Testis (tissue), 3 donors: Measurements from ENCODE around the gene KCTD13. TPM values are rescaled to one million over a fixed set of nuclear protein-coding genes. Genes with fewer than 3 reads are reported as not detected.
A peak's percentile ranks its signal among the peaks of the same experiment; 100 is the strongest.

Experiments
- DNase-seq: peaks from one replicate; pipeline ENCODE4 v3.0.0-alpha.2; 2019
- H3K27ac ChIP-seq, 2 donors: fragments of 200-600 bp; sonication (generic); one replicate each; pipeline ENCODE4 v1.5.1; 2019
- H3K27me3 ChIP-seq: fragments of 200-600 bp; sonication (generic); one replicate; pipeline ENCODE4 v1.5.1; 2019
- H3K36me3 ChIP-seq: fragments of 200-600 bp; sonication (generic); one replicate; pipeline ENCODE4 v1.5.1; 2017; ENCODE audit warnings: low read depth; ENCODE audit errors: missing control alignments
- H3K4me1 ChIP-seq: fragments of 200-600 bp; sonication (generic); one replicate; pipeline ENCODE4 v1.5.1; 2019
- H3K4me3 ChIP-seq, 2 donors: fragments of 200-600 bp; sonication (generic); one replicate each; pipeline ENCODE4 v1.5.1; 2017 to 2019
- H3K9me3 ChIP-seq: fragments of 200-600 bp; sonication (generic); one replicate; pipeline ENCODE4 v1.5.1; 2017
- CTCF ChIP-seq, 3 experiments: fragments of 450-650 bp in 2 of 3; fragments of 200-600 bp in 1 of 3; sonication (generic) in 1 of 3; IDR thresholded peaks; one replicate each; pipeline ENCODE4 v1.5.1; 2016 to 2019; ENCODE audit warnings: antibody characterized with exemption in 3 of 3, mild to moderate bottlenecking in 2 of 3, moderate library complexity in 1 of 3
- POLR2A ChIP-seq: fragments of 450-650 bp; IDR thresholded peaks from one replicate; pipeline ENCODE4 v1.6.1; 2017; ENCODE audit warnings: antibody characterized with exemption, mild to moderate bottlenecking, moderate library complexity
- whole genome bisulfite sequencing, 2 donors: methylation state at CpG; one replicate each; pipeline ENCODE4 v1.1.5; 2018; 5-methylcytosine and 5-hydroxymethylcytosine counted together
- intact Hi-C: fragments of 100-400 bp; cut with DNase I; formaldehyde crosslinking; loops from one replicate; pipeline ENCODE4 v1.15.1; 2023; ENCODE audit warnings: low total_unique reads
- polyA plus RNA-seq: library from polyadenylated mRNA; stranded (reverse); fragments of 350-450 nt; fragmentation: Illumina TruSeq; extraction: RNeasy Lipid Tissue Mini Kit (QIAGEN cat#74804); gene quantifications from one replicate; pipeline ENCODE4 v1.2.3, GENCODE V29; 2014; ENCODE audit warnings: low read depth, low replicate concordance; ENCODE audit not compliant: insufficient read depth
- total RNA-seq, 2 donors: library from RNA; depleted of rRNA; stranded (reverse); fragments of >200 nt; gene quantifications; one replicate each; pipeline ENCODE4 v1.2.3, GENCODE V29; 2016

The KCTD13 gene
- total and polyA plus RNA-seq, 3 donors from 2014 or later, result 126 to 241 (median 202) TPM

GRCh38 chr16:29877266-29877961 is 48.6 kb downstream of the KCTD13 start:
- Histone ChIP-seq H3K4me1 (no peaks in the 10 kb centered on the region), H3K36me3 (no peaks in the 10 kb centered on the region), H3K4me3 (peak overlapping the region in 1 of 2 donors; percentile 44), H3K27me3 (no peaks in the 10 kb centered on the region), H3K9me3 (no peaks in the 10 kb centered on the region), H3K27ac (no peak overlapping the region)
- TF ChIP-seq CTCF (IDR thresholded peaks at IDR 0.05) (no peak), POLR2A (no peak)
- intact Hi-C loops, result no loop called here
- peak; percentile 66 for DNase-seq
- 21 to 27% methylated on average over 13 to 28 of the region's 28 CpGs for WGBS, 2 donors

GRCh38 chr16:29876594-29877249 is 49.3 kb downstream of the KCTD13 start:
- intact Hi-C loops, result no loop called here
- H3K4me3 ChIP-seq, result peak overlapping the region; percentile 6 to 44
- 12 to 16% methylated on average over 21 to 45 of the region's 45 CpGs for WGBS, 2 donors
- H3K27me3 ChIP-seq, result no peaks in the 10 kb centered on the region
- TF ChIP-seq CTCF (IDR thresholded peaks at IDR 0.05) (no peak), POLR2A (no peak)
- H3K4me1 ChIP-seq, result no peaks in the 10 kb centered on the region
- H3K9me3 ChIP-seq, result no peaks in the 10 kb centered on the region
- H3K27ac ChIP-seq, result no peak overlapping the region
- DNase-seq, result no peak
- no peaks in the 10 kb centered on the region for H3K36me3 ChIP-seq

GRCh38 chr16:29876217-29876593 is 49.8 kb downstream of the KCTD13 start:
- no peaks in the 10 kb centered on the region for H3K4me1 ChIP-seq
- no peaks in the 10 kb centered on the region for H3K27me3 ChIP-seq
- TF ChIP-seq CTCF (IDR thresholded peaks at IDR 0.05) (no peak), POLR2A (no peak)
- no peak overlapping the region for H3K27ac ChIP-seq
- 22 to 43% methylated on average over 18 of the region's 18 CpGs for WGBS, 2 donors
- no peaks in the 10 kb centered on the region for H3K9me3 ChIP-seq
- peak overlapping the region; percentile 6 to 44 for H3K4me3 ChIP-seq
- H3K36me3 ChIP-seq, result no peaks in the 10 kb centered on the region
- intact Hi-C loops, result no loop called here
- DNase-seq, result no peak

GRCh38 chr16:29875206-29875605 is 50.8 kb downstream of the KCTD13 start:
- no peak for DNase-seq
- no peaks in the 10 kb centered on the region for H3K27me3 ChIP-seq
- H3K9me3 ChIP-seq, result no peaks in the 10 kb centered on the region
- intact Hi-C loops, result no loop called here
- H3K27ac ChIP-seq, result no peak overlapping the region
- 95 to 97% methylated on average over 6 of the region's 6 CpGs for WGBS, 2 donors
- no peak for TF ChIP-seq POLR2A
- TF ChIP-seq CTCF (IDR thresholded peaks at IDR 0.05), result no peak
- H3K4me3 ChIP-seq, result no peak overlapping the region
- no peaks in the 10 kb centered on the region for H3K4me1 ChIP-seq
- no peaks in the 10 kb centered on the region for H3K36me3 ChIP-seq
